Stimulated activated CD4-positive, alpha-beta T cell treated with anti-CD3 and anti-CD28 coated beads, TNF-alpha, amount 100 ng/mL, for 4 hours (primary cell): Measurements from ENCODE around the gene TMEM54.

ENCODE experiments used
- DNase-seq, 3 experiments: peaks; one replicate each; pipeline ENCODE4 v3.0.0-alpha.2; 2020; ENCODE audit warnings: low read depth in 3 of 3

Gene TMEM54

DNA sequence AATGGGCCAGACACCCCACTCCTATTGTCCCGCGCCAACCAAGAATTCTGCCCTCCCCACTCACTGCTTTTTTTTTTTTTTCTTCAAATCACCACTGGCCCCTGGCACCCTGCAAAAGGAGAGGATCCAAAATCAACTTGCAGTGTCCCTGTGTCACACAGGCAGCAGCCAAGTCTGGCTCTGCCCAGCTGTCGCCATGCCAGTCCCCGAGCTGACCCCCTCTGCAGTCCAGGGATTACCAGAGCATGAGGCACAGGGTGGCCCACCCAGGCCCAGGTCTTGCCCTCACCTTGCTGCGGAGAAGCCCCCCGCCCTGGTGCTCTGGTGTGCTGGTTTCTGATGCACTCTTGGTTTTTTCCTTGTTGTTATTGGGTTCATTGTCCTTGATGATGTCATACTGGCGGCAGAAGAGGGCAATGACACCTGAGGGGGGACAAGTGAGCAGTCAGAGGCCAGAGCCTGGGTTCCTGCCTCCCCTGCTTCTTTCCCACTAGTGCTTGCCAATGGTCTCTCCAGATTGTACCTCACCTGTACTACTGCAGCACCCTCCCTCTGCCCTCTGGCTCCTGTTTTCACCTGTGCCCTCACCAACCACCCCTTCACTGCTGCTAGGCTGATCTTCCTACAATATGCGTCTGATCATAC, 36.7 kb downstream of the TMEM54 start:
- no peak for DNase-seq

DNA sequence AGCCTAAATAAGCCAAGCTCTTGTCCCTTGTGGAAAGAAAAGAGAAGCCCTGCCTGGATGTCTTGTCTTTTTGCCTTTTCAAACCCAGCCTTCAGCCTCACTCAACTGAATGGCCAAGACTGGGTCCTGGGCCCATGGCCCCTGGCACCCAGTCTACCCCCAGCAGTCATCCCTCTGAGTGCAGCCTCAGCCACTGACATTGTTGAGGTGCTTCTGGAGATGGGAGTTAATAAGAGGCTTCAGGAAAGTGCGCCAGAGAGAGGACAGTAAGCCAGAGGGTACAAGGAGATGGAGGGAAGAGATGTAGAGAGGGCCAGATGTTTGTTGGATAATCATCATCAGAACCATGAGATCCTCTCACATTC, 37.3 kb downstream of the TMEM54 start:
- no peak for DNase-seq

DNA sequence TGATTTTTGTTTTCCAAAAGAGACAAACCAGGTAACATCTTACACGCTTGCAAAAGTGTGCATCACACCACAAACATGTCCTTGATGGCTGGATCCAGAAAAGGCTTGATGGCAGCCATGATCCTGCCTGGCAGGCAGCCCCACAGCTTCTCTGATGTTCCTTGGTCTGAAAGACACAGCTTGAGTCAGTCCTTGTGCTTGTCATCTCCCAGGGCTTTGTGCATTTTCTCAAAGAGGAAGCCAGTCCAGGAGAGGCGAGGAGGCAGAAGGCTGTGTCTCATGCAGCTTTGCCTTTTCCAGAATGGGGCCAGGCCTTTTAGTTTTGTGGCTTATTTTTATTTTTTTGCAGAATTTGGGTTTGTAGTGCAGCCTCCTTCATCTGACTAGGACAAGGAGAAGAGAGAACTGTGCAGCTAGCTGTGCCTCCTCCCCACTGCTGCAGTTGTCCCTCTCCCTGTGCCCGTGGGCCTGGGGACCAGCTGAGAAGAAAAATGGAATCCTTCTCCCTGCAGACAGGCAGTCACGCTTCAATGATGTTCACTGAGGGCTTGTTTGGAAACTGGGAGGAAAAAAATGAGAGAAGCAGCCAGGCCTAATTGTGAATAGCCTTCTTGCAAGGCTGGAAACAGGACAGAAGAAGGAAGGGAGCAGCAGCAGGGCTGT, 37.8 kb downstream of the TMEM54 start:
- no peak for DNase-seq

DNA sequence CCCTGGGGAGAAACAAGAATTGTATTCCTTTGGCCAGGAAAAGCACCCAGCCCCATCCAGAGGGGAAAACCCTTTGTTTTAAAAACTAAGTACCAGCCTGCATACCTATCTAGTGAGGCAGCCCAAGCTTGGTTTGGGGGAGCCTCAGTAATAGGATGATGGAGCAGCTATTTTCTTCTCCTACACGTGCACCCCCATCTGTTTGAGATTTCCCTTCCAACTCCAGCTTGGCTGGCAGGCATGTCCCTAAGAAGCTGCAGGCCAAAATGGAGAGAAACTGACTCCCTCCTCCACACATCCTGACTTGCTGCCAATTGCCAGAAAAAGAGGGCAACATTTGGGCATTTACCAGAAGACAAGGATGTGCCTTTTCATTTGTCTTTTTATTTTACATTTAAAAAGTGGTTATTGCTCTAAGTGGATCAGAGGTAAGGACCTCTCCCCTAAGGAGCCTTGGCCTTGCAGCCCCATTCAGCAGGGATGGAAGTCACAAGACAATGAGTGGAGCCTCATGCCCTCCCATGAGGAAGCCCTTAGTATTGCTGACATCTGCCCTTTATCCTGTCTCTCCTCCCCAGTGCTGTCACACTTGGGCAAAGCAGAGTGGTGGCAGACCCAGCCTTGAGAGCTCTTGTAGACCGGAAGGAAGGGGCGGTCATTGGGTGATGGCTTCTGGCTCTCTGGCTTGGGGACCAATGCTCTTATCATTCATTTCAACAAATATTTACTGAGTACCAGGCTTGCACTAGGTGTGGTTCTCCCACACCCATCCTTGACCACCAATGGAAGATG, 39.1 kb downstream of the TMEM54 start:
- no peak for DNase-seq

DNA sequence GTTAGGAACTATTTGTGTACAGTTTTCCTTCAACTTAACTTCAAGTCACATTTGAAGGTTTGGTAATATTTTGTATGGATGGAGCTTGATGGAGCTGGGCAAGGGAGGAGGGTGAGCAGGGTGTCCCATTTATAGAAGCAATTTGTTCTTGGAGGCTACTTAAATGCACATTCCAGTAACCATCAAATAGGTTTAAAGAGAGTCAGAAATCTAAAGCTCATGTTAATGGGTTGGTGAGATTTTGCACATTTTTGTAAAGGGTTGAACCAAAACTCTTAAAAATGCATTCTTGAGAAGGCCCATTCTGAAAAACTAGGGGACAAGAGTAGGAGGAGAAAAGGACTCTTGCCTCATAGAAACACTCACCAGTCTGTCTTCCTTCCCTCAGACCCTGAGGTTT, 40.6 kb downstream of the TMEM54 start:
- DNase-seq = no peak

DNA sequence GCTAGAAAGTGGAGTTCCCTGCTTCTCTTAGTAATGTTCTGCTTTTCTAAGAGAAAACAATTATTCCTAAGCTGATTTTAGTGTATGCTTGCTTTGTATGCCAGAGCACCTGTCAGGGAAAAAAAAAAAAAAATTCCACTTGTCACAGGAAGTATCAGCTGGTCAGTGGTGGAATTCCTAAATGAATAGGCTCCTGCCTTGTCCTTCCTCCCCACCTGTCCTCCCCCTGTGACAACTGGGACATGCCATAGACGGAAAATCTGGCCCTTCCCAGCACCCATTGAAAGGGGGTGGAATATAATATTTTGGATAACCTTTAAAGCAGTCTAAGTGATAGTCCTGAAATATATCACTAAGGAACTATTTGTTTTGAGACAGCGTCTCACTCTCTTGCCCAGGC, 41.3 kb downstream of the TMEM54 start:
- no peak for DNase-seq

DNA sequence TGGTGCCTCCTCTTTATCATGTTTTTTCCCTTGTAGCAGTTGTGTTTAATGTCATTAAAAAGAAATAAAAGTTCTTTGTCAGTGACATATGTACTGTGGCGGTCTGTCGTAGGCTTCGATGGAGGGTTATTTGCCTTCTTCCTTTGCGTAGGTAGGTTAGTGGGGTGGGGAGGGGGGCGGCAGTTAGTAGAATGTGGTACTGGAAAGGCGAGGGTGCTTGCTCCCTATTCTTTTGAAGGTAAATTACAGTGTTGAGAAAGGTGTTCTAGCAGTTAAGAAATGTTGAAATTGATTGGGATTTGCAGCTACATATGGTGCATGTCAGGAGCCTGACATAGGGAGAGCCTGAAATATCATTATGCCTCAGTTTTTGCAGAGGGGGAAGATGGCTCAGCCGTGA, 42.4 kb downstream of the TMEM54 start:
- DNase-seq = no peak

DNA sequence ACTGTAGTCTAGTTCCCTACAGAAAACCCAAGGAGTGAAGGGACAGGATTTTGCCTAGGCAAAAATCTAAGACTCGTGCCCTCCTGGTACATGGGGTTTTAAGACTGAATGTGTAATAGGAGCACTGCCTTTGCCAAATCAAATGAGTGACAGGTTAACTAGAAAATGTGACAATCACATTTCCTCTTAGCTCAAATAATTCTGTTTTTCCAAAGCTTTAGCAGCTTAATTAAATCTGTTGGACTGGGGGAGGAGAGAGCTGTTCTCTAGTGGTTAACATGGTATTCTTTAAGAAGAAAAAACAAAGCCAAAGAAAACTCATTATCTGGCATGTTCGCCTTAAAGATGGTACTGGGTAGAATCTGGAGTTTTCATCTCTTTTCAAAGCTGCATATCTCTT, 43.1 kb downstream of the TMEM54 start:
- no peak for DNase-seq

DNA sequence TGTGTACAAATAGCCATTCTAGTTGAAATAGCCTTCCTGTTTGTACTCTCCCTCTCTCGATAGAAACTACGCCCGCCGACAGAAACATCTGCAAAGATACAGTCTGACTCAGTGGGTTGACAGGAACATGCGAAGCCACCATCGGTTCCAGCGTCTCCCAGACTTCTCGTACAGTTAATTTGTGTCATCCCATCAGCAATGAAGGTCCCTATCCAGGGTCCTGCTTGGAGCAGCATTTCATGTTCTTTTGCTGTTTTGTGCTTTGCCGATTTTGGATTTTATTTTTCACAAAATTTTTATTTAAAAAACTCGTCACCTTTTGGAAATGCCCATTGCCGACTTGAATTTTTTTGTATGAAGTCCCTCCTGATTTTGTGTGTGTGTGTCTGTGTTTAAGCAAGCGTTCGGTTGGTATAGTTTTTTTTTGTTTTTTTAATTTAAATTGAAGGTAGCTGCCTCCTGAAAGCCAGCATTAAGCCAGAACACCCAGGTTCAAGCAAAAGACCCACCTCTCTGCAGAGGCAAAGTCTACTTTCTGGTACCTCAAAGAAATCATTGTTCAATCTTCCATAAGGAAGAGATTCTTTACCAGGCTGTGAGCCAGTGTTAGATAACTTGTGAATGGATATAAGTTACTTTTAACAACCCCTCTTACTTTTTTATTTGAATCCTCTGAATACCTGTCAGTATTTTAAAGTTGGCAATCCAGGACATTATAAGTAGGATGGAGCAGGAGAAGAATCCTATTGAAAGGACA, 45.1 kb downstream of the TMEM54 start:
- DNase-seq = no peak

DNA sequence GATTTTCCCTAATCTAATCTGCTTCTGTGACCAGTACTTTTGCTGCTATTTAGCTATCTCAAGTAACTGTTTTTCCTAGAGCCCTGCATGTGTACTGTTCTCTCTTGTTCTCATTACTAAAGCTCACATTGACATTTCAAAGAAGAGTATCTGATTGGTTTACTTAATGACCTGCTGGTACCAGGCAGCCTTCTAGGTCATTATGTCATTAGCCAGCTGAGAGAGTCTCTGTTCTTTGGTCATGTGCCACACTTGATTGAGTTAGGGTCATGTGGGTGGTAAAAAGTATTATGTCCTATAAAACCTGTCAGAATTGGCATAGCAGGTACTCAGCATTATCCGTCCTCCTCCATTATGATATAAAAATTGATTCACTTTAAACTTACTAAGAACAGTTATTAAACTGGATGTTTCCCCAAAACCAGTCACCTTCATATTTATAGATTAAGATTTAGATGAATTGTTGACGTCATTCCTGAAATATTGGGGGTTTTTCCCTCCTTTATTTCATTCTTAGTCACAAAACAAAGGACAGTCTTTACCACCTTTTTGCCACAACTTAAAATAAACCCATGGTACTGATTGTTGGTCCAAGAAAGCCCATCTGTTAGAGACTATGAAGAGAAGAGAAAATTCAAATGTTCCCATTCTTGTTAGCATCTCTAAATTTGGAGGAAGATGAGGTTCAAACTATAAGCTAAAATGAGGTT, 52.7 kb downstream of the TMEM54 start:
- no peak for DNase-seq
